GM18526 (cell line): Measurements from ENCODE around the gene FEV.

ENCODE experiments used
- POLR2A ChIP-seq: IDR thresholded peaks from 3 replicates; pipeline ENCODE4 v1.6.1; 2011; ENCODE audit not compliant: insufficient read length; ENCODE audit errors: extremely low read depth

The FEV gene

GRCh38 chr2:219001100-219001576 lies 16.2 kb upstream of the FEV start:
- TF ChIP-seq POLR2A: no peak

DNA sequence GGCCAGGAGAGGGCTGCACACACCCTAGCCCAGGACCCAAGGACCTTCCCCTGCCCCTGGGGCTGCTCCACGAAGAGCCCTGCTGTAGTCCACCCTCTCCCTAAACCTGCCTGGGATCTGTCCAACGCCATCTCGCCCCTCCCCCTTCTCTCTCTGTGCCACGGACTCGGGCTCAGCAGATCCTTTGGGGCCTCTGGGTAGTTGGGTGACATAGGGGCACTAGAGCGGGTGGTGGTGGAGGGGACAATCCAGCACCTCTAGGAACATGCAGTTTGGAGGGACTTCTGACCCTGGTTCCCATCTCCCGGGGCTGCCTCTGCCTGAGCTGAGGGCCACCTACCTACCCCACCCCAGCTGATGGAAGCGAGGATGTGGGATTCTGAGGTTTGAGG lies 15.6 kb upstream of the FEV start:
- TF ChIP-seq POLR2A: no peak

- TF ChIP-seq POLR2A: no peak
Measured at GRCh38 chr2:218999881-219000568, 15.0 kb upstream of the FEV start.

DNA sequence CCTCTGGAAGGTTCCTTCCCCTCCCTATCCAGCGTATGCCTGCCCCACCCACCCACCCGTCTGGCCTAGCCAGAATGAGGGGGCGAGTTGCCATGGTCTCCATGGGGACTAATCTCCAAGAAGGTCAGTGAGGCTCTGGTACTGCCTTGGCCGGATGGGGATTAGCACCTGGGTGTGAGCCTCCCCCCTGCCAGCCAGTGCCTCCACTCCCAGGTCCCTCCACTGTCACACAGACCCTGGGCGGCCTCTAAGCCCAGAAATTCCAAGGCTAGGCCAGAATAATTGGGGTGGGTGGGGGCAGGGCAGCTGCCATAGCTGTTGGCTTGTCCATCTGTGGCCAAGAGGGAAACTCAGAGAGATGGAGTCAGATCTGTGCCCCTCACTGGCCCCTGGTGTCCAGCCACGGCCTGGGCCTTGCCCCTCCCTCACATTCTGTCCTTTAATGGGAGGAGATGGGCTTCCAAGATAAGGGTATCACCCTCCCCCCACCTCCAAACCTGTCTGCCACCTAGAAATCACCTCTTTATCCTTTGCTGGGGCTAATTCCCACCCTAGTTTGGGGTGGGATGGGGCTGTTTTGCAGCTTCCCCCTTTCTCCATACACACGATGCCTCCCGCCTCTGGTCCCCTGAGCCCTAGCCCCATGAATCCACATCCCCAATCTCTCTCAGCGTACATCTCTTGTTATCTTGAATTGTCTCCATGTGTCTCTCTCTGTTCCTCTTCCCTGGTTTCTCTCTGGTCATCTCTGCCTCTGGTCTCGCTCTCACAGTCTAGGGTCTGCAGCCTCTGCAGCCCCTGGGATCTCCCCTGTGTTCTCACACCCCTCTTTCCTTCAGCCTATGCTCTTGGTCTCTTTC lies 14.3 kb upstream of the FEV start:
- no peak for TF ChIP-seq POLR2A

DNA sequence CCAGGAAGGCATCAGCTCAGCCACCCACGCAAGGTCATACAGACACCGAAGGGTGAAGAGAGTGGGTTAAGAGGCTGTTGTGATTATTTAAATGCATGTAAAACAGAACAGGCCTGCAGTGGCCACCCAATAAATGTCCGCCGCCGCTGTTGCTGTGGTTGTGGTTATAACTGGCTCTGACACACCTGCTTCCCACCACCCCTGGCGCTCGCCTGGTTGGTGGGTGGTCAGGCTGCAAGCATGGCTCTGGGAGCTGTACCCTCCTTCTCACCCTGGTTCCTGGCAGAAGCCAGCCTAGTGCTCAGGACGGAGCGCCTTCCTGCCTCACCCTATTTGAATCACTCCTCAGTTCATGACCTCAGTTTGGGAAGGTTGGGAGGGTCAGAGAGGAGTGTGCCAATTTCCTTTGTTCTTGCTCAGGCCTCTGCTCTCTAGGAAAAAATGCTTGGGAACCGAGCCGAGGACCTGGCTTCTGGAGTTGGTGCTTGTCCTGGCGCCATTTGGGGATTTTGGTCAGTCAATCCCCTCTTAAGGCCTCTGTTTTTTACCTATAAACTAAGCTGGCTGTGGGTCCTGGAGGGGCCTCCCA lies 13.5 kb upstream of the FEV start:
- TF ChIP-seq POLR2A: no peak

DNA sequence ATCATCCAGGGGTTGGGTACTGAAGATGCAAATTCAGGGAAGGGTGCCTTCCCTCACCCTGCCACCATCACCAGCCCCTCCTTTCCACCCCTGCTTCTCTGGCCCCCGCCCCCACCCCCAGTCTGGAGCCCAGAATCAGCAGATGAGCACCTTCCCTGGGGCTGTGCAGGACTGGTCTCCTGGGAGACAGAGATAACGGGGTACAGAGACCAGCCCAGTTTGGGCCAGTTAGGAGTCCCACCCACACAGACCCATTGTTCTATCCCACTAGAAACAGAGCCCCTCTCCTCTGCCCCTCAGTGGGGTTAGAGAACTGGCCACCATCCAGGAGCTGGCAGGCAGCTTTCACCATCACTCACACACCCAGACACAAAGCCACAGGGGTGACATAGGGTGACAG lies 12.7 kb upstream of the FEV start:
- no peak for TF ChIP-seq POLR2A

DNA sequence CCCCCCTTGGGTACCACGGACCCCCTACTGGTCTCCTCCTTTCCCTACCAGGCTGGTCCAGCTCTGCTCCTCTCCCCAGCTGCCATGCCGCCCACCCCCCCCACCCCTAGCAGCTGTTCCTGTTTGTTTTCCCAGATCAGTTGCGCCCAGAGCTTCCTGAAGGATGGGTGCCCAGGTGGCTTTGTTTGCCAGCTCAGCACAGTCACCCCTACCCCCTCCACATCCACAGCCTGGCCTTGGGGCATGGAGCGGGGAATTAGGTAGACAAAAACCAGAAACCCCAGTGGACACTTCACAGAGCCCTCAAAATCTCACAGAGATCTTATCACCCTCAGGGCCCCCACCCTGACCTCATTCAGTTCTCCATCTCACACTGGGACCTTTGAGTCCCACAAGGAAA lies 12.0 kb upstream of the FEV start:
- TF ChIP-seq POLR2A: no peak

GRCh38 chr2:218995972-218996711 lies 11.2 kb upstream of the FEV start:
- no peak for TF ChIP-seq POLR2A

GRCh38 chr2:218995561-218995960 lies 10.6 kb upstream of the FEV start:
- TF ChIP-seq POLR2A: no peak

- no peak for TF ChIP-seq POLR2A
Measured at GRCh38 chr2:218993345-218994315, 8.6 kb upstream of the FEV start, which contains the start of gene CRYBA2. Gene CRYBA2 (minus strand): TSS chr2:218993422. CDS start chr2:218993176, 246 bp downstream.

DNA sequence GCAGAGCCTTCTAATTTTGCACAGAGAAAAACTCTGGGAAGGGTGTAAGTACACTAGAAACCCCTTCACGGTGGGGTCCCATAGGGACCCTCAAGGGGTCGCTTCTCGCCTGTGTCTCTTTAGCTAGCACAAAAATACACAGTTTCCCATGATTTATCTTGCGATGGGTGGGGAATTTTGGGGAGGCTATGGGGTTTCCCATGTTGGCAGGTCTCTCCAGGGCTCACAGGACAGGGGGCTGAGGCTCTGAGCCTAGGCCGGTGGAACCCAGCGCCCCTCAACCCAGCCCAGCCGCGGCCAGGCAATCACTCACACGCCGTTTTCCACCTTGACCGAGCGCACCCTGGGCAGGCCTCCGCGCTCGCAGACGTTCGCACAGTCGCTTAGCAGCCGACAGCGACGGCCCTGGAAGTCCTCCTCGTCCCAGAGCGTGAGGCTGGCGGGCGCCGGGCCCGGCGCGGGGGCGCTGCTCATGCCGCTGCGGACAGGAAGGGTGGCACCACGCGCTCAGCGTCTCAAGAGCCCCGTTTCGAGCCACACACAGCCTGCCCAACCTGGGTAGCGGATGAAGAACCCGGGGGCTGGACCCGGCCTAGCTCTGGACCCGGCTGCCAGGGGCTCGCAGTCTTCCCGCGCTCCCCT lies 7.8 kb upstream of the FEV start:
- no peak for TF ChIP-seq POLR2A

DNA sequence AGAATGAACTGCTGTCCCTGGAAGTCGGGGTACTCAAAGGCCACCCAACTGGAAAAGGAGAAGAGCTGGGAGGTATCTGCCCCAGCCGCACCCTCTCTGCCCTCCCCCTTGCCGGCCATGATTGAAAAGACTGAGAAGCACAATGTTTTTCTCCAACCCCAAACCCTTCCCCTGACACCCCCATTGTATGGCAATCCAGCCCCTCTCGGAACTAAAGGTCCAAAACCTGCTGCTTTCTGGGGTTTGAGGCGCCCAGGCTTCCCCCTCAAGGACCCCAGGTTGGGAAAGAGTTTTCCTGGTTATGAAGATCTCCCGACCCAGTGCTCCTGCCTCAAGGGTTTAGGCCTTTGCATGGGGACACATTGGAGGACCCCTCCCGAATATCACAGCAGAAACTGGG lies 7.2 kb upstream of the FEV start:
- TF ChIP-seq POLR2A: no peak

GRCh38 chr2:218991674-218992168 lies 6.7 kb upstream of the FEV start:
- TF ChIP-seq POLR2A: no peak
